ENCODE results near the gene SPDYE3. TPM values are rescaled to one million over a fixed set of nuclear protein-coding genes. Genes with fewer than 3 reads are reported as not detected.
"Not testable (repeated sequence)": the region's sequence is repeated elsewhere in the genome, so short reads cannot be mapped to it uniquely, and the experiment has no call there.

SPDYE3 gene
- total RNA-seq, 1 experiment from 2014 or later = not detected

DNA sequence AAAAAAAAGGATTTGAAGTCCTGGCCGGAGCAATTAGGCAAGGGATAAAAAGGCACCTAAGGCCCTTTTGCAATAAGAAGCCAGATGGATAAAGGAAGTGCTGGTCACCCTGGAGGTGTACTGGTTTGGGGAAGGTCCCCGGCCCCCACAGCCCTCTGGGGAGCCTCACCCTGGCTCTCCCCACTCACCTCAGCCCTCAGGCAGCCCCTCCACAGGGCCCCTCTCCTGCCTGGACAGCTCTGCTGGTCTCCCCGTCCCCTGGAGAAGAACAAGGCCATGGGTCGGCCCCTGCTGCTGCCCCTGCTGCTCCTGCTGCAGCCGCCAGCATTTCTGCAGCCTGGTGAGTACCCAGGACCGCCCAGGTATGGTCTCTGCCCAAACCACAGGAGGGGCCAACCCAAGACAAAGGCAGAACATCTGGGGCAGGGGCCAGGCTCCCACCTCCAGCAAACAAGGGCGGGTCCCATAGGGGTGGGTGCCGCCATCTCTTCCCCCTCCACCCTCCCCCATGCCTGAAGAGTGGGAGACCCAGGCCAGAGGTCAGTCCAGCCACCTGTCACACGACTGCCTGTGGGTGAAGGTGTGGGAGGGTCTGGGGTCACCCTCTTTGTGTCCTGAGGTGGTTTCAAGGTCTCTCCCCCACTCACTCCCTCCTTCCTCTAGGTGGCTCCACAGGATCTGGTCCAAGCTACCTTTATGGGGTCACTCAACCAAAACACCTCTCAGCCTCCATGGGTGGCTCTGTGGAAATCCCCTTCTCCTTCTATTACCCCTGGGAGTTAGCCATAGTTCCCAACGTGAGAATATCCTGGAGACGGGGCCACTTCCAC lies 50.7 kb downstream of the SPDYE3 start, which contains the start of gene PILRB:
Gene PILRB, plus strand, starts transcription at position 91 of the 830 bp plus-strand sequence. Its CDS starts 186 bp downstream, at position 277.
- intact Hi-C loops (cut with micrococcal nuclease) = no loop called here
- CTCF ChIA-PET = no interaction called here
- Mint-ChIP-seq H3K27me3 (ENCODE audit: insufficient read depth, unreplicated experiment) (no peaks in the 10 kb centered on the region), H3K27ac (ENCODE audit: low read depth, unreplicated experiment) (no peak within 1 kb of the TSS), H3K9me3 (ENCODE audit: unreplicated experiment) (no peaks in the 10 kb centered on the region), H3K36me3 (ENCODE audit: insufficient read depth, unreplicated experiment) (peaks cover 97% of the 10 kb centered on the region), H3K4me3 (ENCODE audit: unreplicated experiment) (no peak within 1 kb of the TSS), H3K4me1 (ENCODE audit: insufficient read depth, unreplicated experiment) (no peaks in the 10 kb centered on the region)
- TF ChIP-seq, protein P1, sequence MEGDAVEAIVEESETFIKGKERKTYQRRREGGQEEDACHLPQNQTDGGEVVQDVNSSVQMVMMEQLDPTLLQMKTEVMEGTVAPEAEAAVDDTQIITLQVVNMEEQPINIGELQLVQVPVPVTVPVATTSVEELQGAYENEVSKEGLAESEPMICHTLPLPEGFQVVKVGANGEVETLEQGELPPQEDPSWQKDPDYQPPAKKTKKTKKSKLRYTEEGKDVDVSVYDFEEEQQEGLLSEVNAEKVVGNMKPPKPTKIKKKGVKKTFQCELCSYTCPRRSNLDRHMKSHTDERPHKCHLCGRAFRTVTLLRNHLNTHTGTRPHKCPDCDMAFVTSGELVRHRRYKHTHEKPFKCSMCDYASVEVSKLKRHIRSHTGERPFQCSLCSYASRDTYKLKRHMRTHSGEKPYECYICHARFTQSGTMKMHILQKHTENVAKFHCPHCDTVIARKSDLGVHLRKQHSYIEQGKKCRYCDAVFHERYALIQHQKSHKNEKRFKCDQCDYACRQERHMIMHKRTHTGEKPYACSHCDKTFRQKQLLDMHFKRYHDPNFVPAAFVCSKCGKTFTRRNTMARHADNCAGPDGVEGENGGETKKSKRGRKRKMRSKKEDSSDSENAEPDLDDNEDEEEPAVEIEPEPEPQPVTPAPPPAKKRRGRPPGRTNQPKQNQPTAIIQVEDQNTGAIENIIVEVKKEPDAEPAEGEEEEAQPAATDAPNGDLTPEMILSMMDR (IDR thresholded peaks at IDR 0.05; ENCODE audit: unreplicated experiment) = no peak
- POLR2A ChIA-PET = no interaction called here
- DNase-seq (ENCODE audit: unreplicated experiment) = no peak
- no TSS peak for BruUV-seq (replicated peaks)

DNA sequence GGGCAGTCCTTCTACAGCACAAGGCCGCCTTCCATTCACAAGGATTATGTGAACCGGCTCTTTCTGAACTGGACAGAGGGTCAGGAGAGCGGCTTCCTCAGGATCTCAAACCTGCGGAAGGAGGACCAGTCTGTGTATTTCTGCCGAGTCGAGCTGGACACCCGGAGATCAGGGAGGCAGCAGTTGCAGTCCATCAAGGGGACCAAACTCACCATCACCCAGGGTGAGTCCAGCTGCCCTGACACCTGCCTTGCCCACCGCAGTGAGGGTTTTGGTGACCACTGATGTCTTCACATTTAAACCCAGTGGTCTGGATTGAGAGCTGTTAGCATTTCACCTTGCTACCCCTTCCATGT lies 51.3 kb downstream of the SPDYE3 start:
- no peaks in the 10 kb centered on the region for H3K4me1 Mint-ChIP-seq (ENCODE audit: insufficient read depth, unreplicated experiment)
- no peak overlapping the region for H3K4me3 Mint-ChIP-seq (ENCODE audit: unreplicated experiment)
- intact Hi-C loops (cut with micrococcal nuclease) = no loop called here
- peaks cover 99% of the 10 kb centered on the region for H3K36me3 Mint-ChIP-seq (ENCODE audit: insufficient read depth, unreplicated experiment)
- DNase-seq (ENCODE audit: unreplicated experiment) = no peak
- no peaks in the 10 kb centered on the region for H3K9me3 Mint-ChIP-seq (ENCODE audit: unreplicated experiment)
- no peak overlapping the region for H3K27ac Mint-ChIP-seq (ENCODE audit: low read depth, unreplicated experiment)
- CTCF ChIA-PET = interaction anchor here (0.8 kb wide), 1 partner anchor 14 kb away, joined by 4 read pairs; no protein-coding TSS in a partner anchor
- H3K27me3 Mint-ChIP-seq (ENCODE audit: insufficient read depth, unreplicated experiment) = no peaks in the 10 kb centered on the region
- TF ChIP-seq, protein P1 (IDR thresholded peaks at IDR 0.05; ENCODE audit: unreplicated experiment) = no peak
- POLR2A ChIA-PET = no interaction called here
- BruUV-seq (replicated peaks) = no TSS peak

DNA sequence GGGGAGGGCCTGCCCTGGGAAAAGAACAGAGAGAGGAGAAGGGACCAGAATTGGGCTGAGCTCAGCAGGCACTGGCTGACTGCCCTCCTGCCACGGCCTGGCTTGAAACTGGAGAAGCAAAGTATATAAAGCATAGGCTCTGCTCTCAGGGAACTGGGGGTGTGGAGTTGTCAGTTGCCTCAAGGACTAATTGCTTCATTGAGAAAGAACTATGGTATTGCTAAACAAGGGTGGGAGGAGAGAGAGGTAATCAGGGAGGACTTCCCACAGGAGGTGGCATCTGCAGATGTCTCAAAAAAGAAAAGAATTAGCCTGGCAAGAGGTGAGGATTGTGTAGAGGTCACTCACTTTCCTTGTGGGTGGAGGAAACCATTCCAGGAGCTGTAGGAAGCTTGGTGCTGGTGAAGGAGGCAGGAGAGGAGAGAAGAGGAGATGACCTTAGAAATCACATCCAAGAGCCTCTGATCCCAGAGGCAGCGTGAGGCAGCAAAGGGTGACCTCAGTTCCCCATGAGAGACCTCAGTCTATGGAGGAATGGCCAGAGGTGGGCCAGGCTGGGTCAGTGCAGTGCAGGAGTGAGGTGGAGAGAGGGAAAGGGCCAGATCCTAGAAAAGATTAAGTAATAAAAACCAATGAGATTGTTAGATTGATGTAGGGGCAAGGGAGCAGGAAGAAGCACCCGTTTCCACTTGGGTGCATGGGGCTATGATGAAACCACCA lies 52.8 kb downstream of the SPDYE3 start:
- H3K9me3 Mint-ChIP-seq (ENCODE audit: unreplicated experiment) = no peaks in the 10 kb centered on the region
- intact Hi-C loops (cut with micrococcal nuclease) = no loop called here
- TF ChIP-seq, protein P1 (IDR thresholded peaks at IDR 0.05; ENCODE audit: unreplicated experiment) = no peak
- no peaks in the 10 kb centered on the region for H3K4me1 Mint-ChIP-seq (ENCODE audit: insufficient read depth, unreplicated experiment)
- ChIA-PET POLR2A (no interaction called here), CTCF (interaction anchor here (0.5 kb wide), 1 partner anchor 220 kb away, joined by 3 read pairs; no protein-coding TSS in a partner anchor)
- BruUV-seq (replicated peaks) = no TSS peak
- H3K36me3 Mint-ChIP-seq (ENCODE audit: insufficient read depth, unreplicated experiment) = peaks cover 88% of the 10 kb centered on the region
- peak overlapping the region; percentile 61 for H3K27ac Mint-ChIP-seq (ENCODE audit: low read depth, unreplicated experiment)
- no peaks in the 10 kb centered on the region for H3K27me3 Mint-ChIP-seq (ENCODE audit: insufficient read depth, unreplicated experiment)
- peak overlapping the region; percentile 15 for H3K4me3 Mint-ChIP-seq (ENCODE audit: unreplicated experiment)
- no peak for DNase-seq (ENCODE audit: unreplicated experiment)

DNA sequence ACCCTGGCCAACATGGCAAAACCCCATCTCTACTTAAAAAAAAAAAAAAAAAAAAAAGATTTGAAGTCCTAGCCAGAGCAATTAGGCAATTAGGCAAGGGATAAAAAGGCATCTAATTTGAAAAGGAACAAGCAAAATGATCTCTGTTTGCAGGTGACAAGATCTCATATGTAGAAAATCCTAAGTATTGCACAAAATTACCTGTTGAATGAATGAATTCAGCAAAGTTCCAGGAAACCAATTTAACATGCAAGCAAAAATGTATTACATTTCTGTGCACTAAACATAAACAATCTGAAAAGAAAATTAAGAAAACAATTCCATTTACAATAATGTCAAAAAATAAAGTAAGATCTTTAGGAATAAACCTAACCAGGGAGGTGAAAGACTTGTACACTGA lies 55.6 kb downstream of the SPDYE3 start:
- Mint-ChIP-seq H3K36me3 (ENCODE audit: insufficient read depth, unreplicated experiment) (peaks cover 60% of the 10 kb centered on the region), H3K27me3 (ENCODE audit: insufficient read depth, unreplicated experiment) (no peaks in the 10 kb centered on the region), H3K9me3 (ENCODE audit: unreplicated experiment) (no peaks in the 10 kb centered on the region), H3K27ac (ENCODE audit: low read depth, unreplicated experiment) (no peak overlapping the region), H3K4me1 (ENCODE audit: insufficient read depth, unreplicated experiment) (no peaks in the 10 kb centered on the region), H3K4me3 (ENCODE audit: unreplicated experiment) (no peak overlapping the region)
- ChIA-PET POLR2A (no interaction called here), CTCF (no interaction called here)
- no peak for DNase-seq (ENCODE audit: unreplicated experiment)
- TF ChIP-seq, protein P1 (IDR thresholded peaks at IDR 0.05; ENCODE audit: unreplicated experiment) = no peak
- BruUV-seq (replicated peaks) = no TSS peak
- intact Hi-C loops (cut with micrococcal nuclease) = no loop called here

DNA sequence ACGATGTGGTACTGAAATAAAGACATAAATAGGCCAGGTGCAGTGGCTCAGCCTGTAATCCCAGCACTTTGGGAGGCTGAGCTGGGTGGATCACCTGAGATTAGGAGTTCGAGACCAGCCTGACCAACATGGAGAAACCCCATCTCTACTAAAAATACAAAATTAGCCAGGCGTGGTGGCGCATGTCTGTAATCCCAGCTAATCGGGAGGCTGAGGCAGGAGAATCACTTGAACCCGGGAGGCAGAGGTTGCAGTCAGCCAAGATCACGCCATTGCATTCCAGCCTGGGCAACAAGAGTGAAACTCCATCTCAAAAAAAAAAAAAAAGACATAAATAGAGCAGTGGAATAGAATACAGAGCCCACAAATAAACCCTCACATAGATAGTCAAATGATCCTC lies 56.3 kb downstream of the SPDYE3 start:
- intact Hi-C loops (cut with micrococcal nuclease); CTCF ChIA-PET; H3K27ac Mint-ChIP-seq (ENCODE audit: low read depth, unreplicated experiment); DNase-seq (ENCODE audit: unreplicated experiment); H3K27me3 Mint-ChIP-seq (ENCODE audit: insufficient read depth, unreplicated experiment); H3K4me1 Mint-ChIP-seq (ENCODE audit: insufficient read depth, unreplicated experiment); BruUV-seq (replicated peaks); H3K4me3 Mint-ChIP-seq (ENCODE audit: unreplicated experiment); H3K9me3 Mint-ChIP-seq (ENCODE audit: unreplicated experiment); POLR2A ChIA-PET: not testable (repeated sequence)
- H3K36me3 Mint-ChIP-seq (ENCODE audit: insufficient read depth, unreplicated experiment) = peaks cover 53% of the 10 kb centered on the region
